GM23338 (cell line): ENCODE data around the gene WNT5B. TPM values are rescaled to one million over a fixed set of nuclear protein-coding genes. Genes with fewer than 3 reads are reported as not detected.

Experiments
- ATAC-seq: fragments of 200-7000 bp; cut with Tn5 transposase; 3 replicates; pipeline ENCODE4 v1.9.1; 2020
- DNase-seq: peaks from one replicate; pipeline ENCODE4 v3.0.0-alpha.2; 2015; ENCODE audit warnings: low spot score
- H2AFZ ChIP-seq: fragments of 200-600 bp; sonication (generic); 2 replicates; pipeline ENCODE4 v1.8.0; 2016; ENCODE audit warnings: antibody characterized with exemption, mild to moderate bottlenecking, moderate library complexity
- H3F3A ChIP-seq: fragments of 200-600 bp; sonication (generic); replicated peaks from 2 replicates; pipeline ENCODE4 v1.8.0; 2017; ENCODE audit warnings: antibody characterized with exemption, mixed run types, low read depth
- H3K27ac ChIP-seq: fragments of 200-600 bp; sonication (generic); 2 replicates; pipeline ENCODE4 v1.6.1; 2016; ENCODE audit warnings: low read depth
- H3K27me3 ChIP-seq: fragments of 200-600 bp; sonication (generic); 2 replicates; pipeline ENCODE4 v1.8.0; 2016; ENCODE audit warnings: mild to moderate bottlenecking, mixed run types, moderate library complexity; ENCODE audit not compliant: insufficient read depth
- H3K36me3 ChIP-seq: fragments of 200-600 bp; sonication (generic); 2 replicates; pipeline ENCODE4 v1.8.0; 2016; ENCODE audit warnings: mild to moderate bottlenecking; ENCODE audit not compliant: insufficient read depth
- H3K4me1 ChIP-seq: fragments of 200-600 bp; sonication (generic); 2 replicates; pipeline ENCODE4 v1.8.0; 2016; ENCODE audit warnings: mild to moderate bottlenecking, moderate library complexity; ENCODE audit not compliant: insufficient read depth
- H3K4me2 ChIP-seq: fragments of 200-600 bp; sonication (generic); 2 replicates; pipeline ENCODE4 v1.7.1; 2017; ENCODE audit warnings: mixed run types
- H3K4me3 ChIP-seq: fragments of 200-600 bp; sonication (generic); 2 replicates; pipeline ENCODE4 v1.6.1; 2016; ENCODE audit warnings: mixed run types
- H3K79me2 ChIP-seq: fragments of 200-600 bp; sonication (generic); replicated peaks from 2 replicates; pipeline ENCODE4 v1.8.0; 2017; ENCODE audit warnings: mild to moderate bottlenecking; ENCODE audit not compliant: insufficient read depth
- H3K9me2 ChIP-seq: fragments of 200-600 bp; sonication (generic); 2 replicates; pipeline ENCODE4 v1.8.0; 2017; ENCODE audit not compliant: insufficient read depth
- H4K20me1 ChIP-seq: fragments of 200-600 bp; sonication (generic); replicated peaks from 2 replicates; pipeline ENCODE4 v1.8.0; 2017; ENCODE audit warnings: mild to moderate bottlenecking; ENCODE audit not compliant: insufficient read depth
- H3K27ac Mint-ChIP-seq: 2 replicates; pipeline ENCODE4 v1.8.0; 2020; ENCODE audit warnings: inconsistent platforms, mild to moderate bottlenecking, moderate library complexity, mixed read lengths
- H3K27me3 Mint-ChIP-seq: 3 replicates; pipeline ENCODE4 v1.8.0; 2022; ENCODE audit warnings: low read depth, mild to moderate bottlenecking, moderate library complexity, mixed read lengths, inconsistent platforms; ENCODE audit not compliant: insufficient read depth, poor library complexity
- H3K36me3 Mint-ChIP-seq: 3 replicates; pipeline ENCODE4 v1.8.0; 2021; ENCODE audit warnings: low read depth, mild to moderate bottlenecking, inconsistent platforms, moderate library complexity, mixed read lengths
- H3K4me1 Mint-ChIP-seq: 3 replicates; pipeline ENCODE4 v1.8.0; 2020; ENCODE audit warnings: mild to moderate bottlenecking, inconsistent platforms, mixed read lengths
- H3K4me3 Mint-ChIP-seq: 3 replicates; pipeline ENCODE4 v1.8.0; 2021; ENCODE audit warnings: moderate library complexity, mild to moderate bottlenecking, inconsistent platforms, mixed read lengths
- H3K9me3 Mint-ChIP-seq: 3 replicates; pipeline ENCODE4 v1.8.0; 2020; ENCODE audit warnings: moderate library complexity, mild to moderate bottlenecking, inconsistent platforms, mixed read lengths
- CREB1 ChIP-seq: fragments of 250-450 bp; sonication (Bioruptor Pico); IDR thresholded peaks from 2 replicates; pipeline ENCODE4 v1.5.0; 2020; ENCODE audit warnings: low read depth, mild to moderate bottlenecking, moderate library complexity
- CTCF ChIP-seq, 2 experiments: fragments of 200-600 bp in 1 of 2; sonication (generic) in 1 of 2; conservative IDR thresholded peaks; 2 replicates each; pipeline versions ENCODE4 v1.5.1 to v1.6.1; 2016 to 2017; ENCODE audit warnings: antibody characterized with exemption in 2 of 2, low read depth in 2 of 2, mild to moderate bottlenecking in 2 of 2, moderate library complexity in 1 of 2
- EZH2 ChIP-seq: fragments of 200-600 bp; sonication (generic); IDR thresholded peaks from one replicate; pipeline ENCODE4 v1.8.0; 2017; ENCODE audit warnings: antibody characterized with exemption, mild to moderate bottlenecking, low read depth; ENCODE audit not compliant: unreplicated experiment
- EZH2phosphoT487 ChIP-seq: fragments of 200-600 bp; sonication (generic); IDR thresholded peaks from one replicate; pipeline ENCODE4 v1.8.1; 2018; ENCODE audit warnings: antibody characterized with exemption; ENCODE audit not compliant: unreplicated experiment
- JUNB ChIP-seq: IDR thresholded peaks from one replicate; pipeline ENCODE4 v1.6.1; 2016; ENCODE audit warnings: antibody characterized with exemption; ENCODE audit not compliant: unreplicated experiment
- NANOG ChIP-seq: IDR thresholded peaks from 2 replicates; pipeline ENCODE4 v1.6.1; 2016; ENCODE audit warnings: antibody characterized with exemption, borderline replicate concordance
- REST ChIP-seq: IDR thresholded peaks from one replicate; pipeline ENCODE4 v1.6.1; 2018; ENCODE audit warnings: antibody characterized with exemption; ENCODE audit not compliant: unreplicated experiment
- STAT1 ChIP-seq: IDR thresholded peaks from one replicate; pipeline ENCODE4 v1.6.1; 2016; ENCODE audit warnings: antibody characterized with exemption; ENCODE audit not compliant: unreplicated experiment
- ZNF114 ChIP-seq: fragments of 250-450 bp; sonication (Bioruptor Pico); IDR thresholded peaks from 2 replicates; pipeline ENCODE4 v1.5.0; 2020; ENCODE audit warnings: mild to moderate bottlenecking, moderate library complexity
- ZNF331 ChIP-seq: fragments of 250-450 bp; sonication (Bioruptor Pico); IDR thresholded peaks from 2 replicates; pipeline ENCODE4 v1.5.0; 2020; ENCODE audit warnings: low read depth, mild to moderate bottlenecking, moderate library complexity
- polyA plus RNA-seq: library from polyadenylated mRNA; unstranded; fragments of >200 nt; fragmentation: Nextera tagmentation; extraction: Ambion mirVana; gene quantifications from 2 replicates; pipeline ENCODE4 v1.2.1, GENCODE V29; 2016
- total RNA-seq: library from RNA; depleted of rRNA; stranded (reverse); fragments of >200 nt; shearing (Covaris generic); gene quantifications from 2 replicates; pipeline ENCODE4 v1.2.3, GENCODE V29; 2014

Gene WNT5B
- total and polyA plus RNA-seq, 2 experiments from 2014 or later: 1.4 to 2.7 TPM

GRCh38 chr12:1595026-1595561 lies 33.9 kb upstream of the WNT5B start:
- no peak overlapping the region; the same call in 1 of the 2 replicates for H3K27ac Mint-ChIP-seq
- DNase-seq (no peak), ATAC-seq (no peak)
- Histone ChIP-seq H3K9me2 (no peaks in the 10 kb centered on the region), H2AFZ (peak overlapping the region; percentile 99), H3K4me3 (peak overlapping the region; percentile 75), H3K79me2 (peaks cover 11% of the 10 kb centered on the region; the same call in 1 of the 2 replicates), H3K27me3 (peaks cover 68% of the 10 kb centered on the region), H3F3A (peaks cover 26% of the 10 kb centered on the region), H3K4me2 (peak overlapping the region; percentile 97), H3K4me1 (peaks cover 21% of the 10 kb centered on the region), H3K36me3 (no peaks in the 10 kb centered on the region), H4K20me1 (peaks cover 6% of the 10 kb centered on the region), H3K27ac (no peak overlapping the region)
- H3K36me3 Mint-ChIP-seq: peaks cover 4% of the 10 kb centered on the region; the same call in 1 of the 3 replicates
- H3K4me1 Mint-ChIP-seq: peaks cover 36% of the 10 kb centered on the region
- TF ChIP-seq CREB1 (CRISPR knock-in tag): no peak
- TF ChIP-seq NANOG: no peak
- TF ChIP-seq JUNB: no peak
- no peak for TF ChIP-seq ZNF331 (CRISPR knock-in tag)
- peak overlapping the region; percentile 84 for H3K4me3 Mint-ChIP-seq
- no peaks in the 10 kb centered on the region; the same call in 2 of the 3 replicates for H3K9me3 Mint-ChIP-seq
- H3K27me3 Mint-ChIP-seq: peaks cover 66% of the 10 kb centered on the region

- H3K27ac Mint-ChIP-seq: no peak overlapping the region
- no peak overlapping the region for H3K27ac ChIP-seq
- H3K4me3 ChIP-seq: peak overlapping the region; percentile 75
- H3K27me3 Mint-ChIP-seq: peaks cover 60% of the 10 kb centered on the region
- H2AFZ ChIP-seq: no peak overlapping the region
- H3K36me3 ChIP-seq: no peaks in the 10 kb centered on the region
- H3K9me2 ChIP-seq: no peaks in the 10 kb centered on the region
- ATAC-seq (no peak), DNase-seq (no peak)
- H3K4me1 Mint-ChIP-seq: peaks cover 31% of the 10 kb centered on the region
- peak overlapping the region; percentile 97 for H3K4me2 ChIP-seq
- H3K4me1 ChIP-seq: peaks cover 23% of the 10 kb centered on the region
- H3F3A ChIP-seq: peaks cover 26% of the 10 kb centered on the region
- H4K20me1 ChIP-seq: peaks cover 6% of the 10 kb centered on the region
- H3K36me3 Mint-ChIP-seq: peaks cover 4% of the 10 kb centered on the region; the same call in 1 of the 3 replicates
- peaks cover 62% of the 10 kb centered on the region for H3K27me3 ChIP-seq
- H3K9me3 Mint-ChIP-seq: no peaks in the 10 kb centered on the region; the same call in 2 of the 3 replicates
- peaks cover 11% of the 10 kb centered on the region; the same call in 1 of the 2 replicates for H3K79me2 ChIP-seq
- peak overlapping the region; percentile 84 for H3K4me3 Mint-ChIP-seq
- TF ChIP-seq REST: no peak
- no peak for TF ChIP-seq EZH2phosphoT487
- TF ChIP-seq EZH2: no peak
- TF ChIP-seq NANOG: no peak
- no peak for TF ChIP-seq STAT1
- TF ChIP-seq ZNF114: no peak
- no peak for TF ChIP-seq CTCF (conservative IDR thresholded peaks at IDR 0.05; ENCODE audit: low read depth in 2 of 2)
Measured at GRCh38 chr12:1595690-1596347, 33.2 kb upstream of the WNT5B start.
